H1 (cell line): ENCODE data around the gene PDE1A. TPM values are rescaled to one million over a fixed set of nuclear protein-coding genes. Genes with fewer than 3 reads are reported as not detected.

Source experiments
- CTCF ChIA-PET: fragments of 300-600 bp; sonication (Branson Sonifier 250); formaldehyde crosslinking; loops from one replicate; lab custom pipeline; 2021; ENCODE audit not compliant: partially characterized antibody; lab: Charles Lee
- POLR2A ChIA-PET: fragments of 300-600 bp; sonication (Branson Sonifier 250); formaldehyde crosslinking; loops from one replicate; lab custom pipeline; 2021; ENCODE audit warnings: inconsistent platforms; ENCODE audit not compliant: partially characterized antibody; lab: Charles Lee
- DNase-seq, 2 experiments: peaks; one replicate each; pipeline versions ENCODE4 v3.0.0 to v3.0.0-alpha.2; 2010 to 2022; ENCODE audit warnings: low spot score in 2 of 2, low read depth in 1 of 2, mixed read lengths in 1 of 2
- FAIRE-seq: peaks from 2 replicates; lab custom pipeline; 2011; peaks lifted over from hg19 to GRCh38; lab: Jason Lieb, UNC
- H2AFZ ChIP-seq: 2 replicates; pipeline ENCODE4 v1.8.1; 2012; ENCODE audit warnings: low read length, inconsistent platforms
- H2AK5ac ChIP-seq: 2 replicates; pipeline ENCODE4 v1.6.1; 2013; ENCODE audit warnings: low read depth, low read length
- H2BK120ac ChIP-seq: replicated peaks from 2 replicates; pipeline ENCODE3; 2013; ENCODE audit warnings: low read depth, low read length, inconsistent platforms
- H2BK12ac ChIP-seq: 2 replicates; pipeline ENCODE4 v1.6.1; 2013; ENCODE audit warnings: low read depth, low read length
- H2BK15ac ChIP-seq: 2 replicates; pipeline ENCODE4 v1.6.1; 2013; ENCODE audit warnings: low read length
- H2BK20ac ChIP-seq: 2 replicates; pipeline ENCODE4 v1.6.1; 2013; ENCODE audit warnings: low read length
- H2BK5ac ChIP-seq: 2 replicates; pipeline ENCODE4 v1.6.1; 2013; ENCODE audit warnings: low read depth, low read length
- H3K14ac ChIP-seq: 2 replicates; pipeline ENCODE4 v1.6.1; 2013; ENCODE audit warnings: inconsistent platforms; ENCODE audit not compliant: insufficient read length
- H3K18ac ChIP-seq: 2 replicates; pipeline ENCODE4 v1.6.1; 2013; ENCODE audit warnings: low read length; ENCODE audit errors: extremely low read depth
- H3K23ac ChIP-seq: 2 replicates; pipeline ENCODE4 v1.6.1; 2013; ENCODE audit warnings: inconsistent platforms; ENCODE audit not compliant: insufficient read length
- H3K23me2 ChIP-seq: 2 replicates; pipeline ENCODE4 v1.6.1; 2013; ENCODE audit warnings: low read depth, low read length
- H3K27ac ChIP-seq: 2 replicates; pipeline ENCODE4 v1.6.1; 2011; ENCODE audit warnings: low read depth, low read length, inconsistent platforms
- H3K27me3 ChIP-seq, 4 experiments: replicated peaks in 1 of 4; 1 replicate in 1 of 4; 2 replicates in 3 of 4; pipeline versions ENCODE4 v1.6.1 to v1.8.1; 2011 to 2013; ENCODE audit warnings: low read length in 3 of 4, mild to moderate bottlenecking in 3 of 4, inconsistent platforms in 2 of 4, mixed read lengths in 2 of 4, moderate library complexity in 1 of 4; ENCODE audit not compliant: control insufficient read depth in 3 of 4, insufficient read depth in 3 of 4; ENCODE audit errors: extremely low read depth in 1 of 4
- H3K36me3 ChIP-seq, 4 experiments: 2 replicates each; pipeline versions ENCODE4 v1.6.1 to v1.8.1; 2011 to 2013; ENCODE audit warnings: mild to moderate bottlenecking in 4 of 4, low read length in 3 of 4, moderate library complexity in 2 of 4, control low read depth in 1 of 4, inconsistent platforms in 1 of 4; ENCODE audit not compliant: insufficient read depth in 4 of 4, control insufficient read depth in 2 of 4
- H3K4ac ChIP-seq: replicated peaks from 2 replicates; pipeline ENCODE3; 2013; ENCODE audit warnings: low read length, low read depth, mixed read lengths, inconsistent platforms; ENCODE audit not compliant: insufficient read length
- H3K4me1 ChIP-seq, 4 experiments: replicated peaks in 1 of 4; 1 replicate in 1 of 4; 2 replicates in 3 of 4; pipeline versions ENCODE4 v1.6.1 to v1.8.1; 2011 to 2013; ENCODE audit warnings: low read length in 3 of 4, inconsistent platforms in 2 of 4, mixed read lengths in 1 of 4; ENCODE audit not compliant: insufficient read depth in 4 of 4, control insufficient read depth in 3 of 4
- H3K4me2 ChIP-seq, 2 experiments: 2 replicates each; pipeline versions ENCODE4 v1.6.1 to v1.8.1; 2011 to 2013; ENCODE audit warnings: low read depth in 2 of 2, low read length in 2 of 2, control low read depth in 1 of 2, inconsistent platforms in 1 of 2, mild to moderate bottlenecking in 1 of 2; ENCODE audit not compliant: insufficient read depth in 1 of 2
- H3K4me3 ChIP-seq, 4 experiments: fragments of 200-600, 300-600 bp in 1 of 4; sonication (generic), shearing (Covaris generic), sonication (Bioruptor Twin) in 1 of 4; 2 replicates each; pipeline versions ENCODE4 v1.5.1 to v1.8.1; 2011 to 2016; ENCODE audit warnings: low read length in 4 of 4, low read depth in 3 of 4, control low read depth in 2 of 4, inconsistent platforms in 2 of 4, mild to moderate bottlenecking in 2 of 4, mixed read lengths in 1 of 4, moderate library complexity in 1 of 4; ENCODE audit not compliant: insufficient read depth in 2 of 4; ENCODE audit errors: extremely low read depth in 1 of 4
- H3K56ac ChIP-seq: replicated peaks from 2 replicates; pipeline ENCODE3; 2013; ENCODE audit warnings: low read depth, mild to moderate bottlenecking, mixed read lengths, low read length, inconsistent platforms; ENCODE audit not compliant: insufficient read length
- H3K79me1 ChIP-seq: 2 replicates; pipeline ENCODE4 v1.6.1; 2013; ENCODE audit warnings: low read depth, low read length, control low read depth
- H3K79me2 ChIP-seq, 2 experiments: 2 replicates each; pipeline versions ENCODE4 v1.6.1 to v1.8.1; 2012 to 2013; ENCODE audit warnings: low read length in 2 of 2, mild to moderate bottlenecking in 2 of 2, inconsistent platforms in 1 of 2; ENCODE audit not compliant: insufficient read depth in 2 of 2, control insufficient read depth in 1 of 2
- H3K9ac ChIP-seq, 4 experiments: replicated peaks in 1 of 4; 1 replicate in 1 of 4; 2 replicates in 3 of 4; pipeline versions ENCODE4 v1.6.1 to v1.8.1; 2011 to 2013; ENCODE audit warnings: low read depth in 3 of 4, low read length in 3 of 4, control low read depth in 2 of 4, mild to moderate bottlenecking in 2 of 4, moderate library complexity in 2 of 4, inconsistent platforms in 1 of 4; ENCODE audit errors: extremely low read depth in 1 of 4
- H3K9me3 ChIP-seq, 2 experiments: 2 replicates each; pipeline versions ENCODE4 v1.6.1 to v1.8.1; 2012 to 2013; ENCODE audit warnings: mild to moderate bottlenecking in 2 of 2, moderate library complexity in 2 of 2, control low read depth in 1 of 2, inconsistent platforms in 1 of 2, low read depth in 1 of 2, low read length in 1 of 2, mixed read lengths in 1 of 2; ENCODE audit not compliant: insufficient read depth in 2 of 2
- H4K20me1 ChIP-seq, 2 experiments: replicated peaks in 1 of 2; 2 replicates each; pipeline versions ENCODE3 to v1.8.1; 2011 to 2013; ENCODE audit warnings: inconsistent platforms in 2 of 2, low read length in 2 of 2, mild to moderate bottlenecking in 1 of 2; ENCODE audit not compliant: insufficient read depth in 2 of 2, control insufficient read depth in 1 of 2
- H4K5ac ChIP-seq: 2 replicates; pipeline ENCODE4 v1.6.1; 2013; ENCODE audit warnings: low read length, low read depth, mixed read lengths, inconsistent platforms; ENCODE audit not compliant: insufficient read length
- H4K8ac ChIP-seq: 2 replicates; pipeline ENCODE4 v1.8.0; 2013; ENCODE audit warnings: mild to moderate bottlenecking, moderate library complexity, low read length, inconsistent platforms; ENCODE audit not compliant: insufficient read depth; ENCODE audit errors: extremely low read depth
- H4K91ac ChIP-seq: replicated peaks from 2 replicates; pipeline ENCODE3; 2013; ENCODE audit warnings: low read length, mixed read lengths, inconsistent platforms; ENCODE audit not compliant: insufficient read length
- BRCA1 ChIP-seq: IDR thresholded peaks from 2 replicates; pipeline ENCODE4 v1.6.1; 2012; ENCODE audit warnings: low read depth, low read length, improper control_type of control experiment
- CHD1 ChIP-seq: IDR thresholded peaks from 2 replicates; pipeline ENCODE4 v1.6.1; 2012; ENCODE audit warnings: low read depth, low read length, improper control_type of control experiment
- CREB1 ChIP-seq: IDR thresholded peaks from 2 replicates; pipeline ENCODE4 v1.6.1; 2012; ENCODE audit warnings: inconsistent platforms
- CTCF ChIP-seq, 3 experiments: IDR thresholded peaks; 1 replicate in 2 of 3; 2 replicates in 1 of 3; pipeline versions ENCODE4 v1.5.1 to v1.6.1; 2011; ENCODE audit warnings: low read length in 3 of 3, mild to moderate bottlenecking in 3 of 3, inconsistent platforms in 2 of 3, low read depth in 1 of 3, moderate library complexity in 1 of 3; ENCODE audit not compliant: insufficient read depth in 1 of 3; ENCODE audit errors: control extremely low read depth in 1 of 3
- NANOG ChIP-seq: IDR thresholded peaks from 2 replicates; pipeline ENCODE4 v1.6.1; 2011; ENCODE audit warnings: low read length, low read depth, mild to moderate bottlenecking, inconsistent platforms; ENCODE audit not compliant: insufficient read depth, poor library complexity, severe bottlenecking
- SIX5 ChIP-seq: IDR thresholded peaks from 2 replicates; pipeline ENCODE4 v1.6.1; 2011; ENCODE audit warnings: mild to moderate bottlenecking, low read depth, low read length
- SP2 ChIP-seq: IDR thresholded peaks from 2 replicates; pipeline ENCODE4 v1.6.1; 2012; ENCODE audit warnings: mild to moderate bottlenecking, low read length, inconsistent platforms
- TBP ChIP-seq: IDR thresholded peaks from 2 replicates; pipeline ENCODE4 v1.6.1; 2011; ENCODE audit warnings: low read depth, low read length, improper control_type of control experiment
- TCF12 ChIP-seq: IDR thresholded peaks from 2 replicates; pipeline ENCODE4 v1.6.1; 2011; ENCODE audit warnings: low read depth, mild to moderate bottlenecking, low read length
- ZNF274 ChIP-seq: IDR thresholded peaks from 2 replicates; pipeline ENCODE4 v1.7.0; 2012; ENCODE audit warnings: low read length, borderline replicate concordance; ENCODE audit errors: extremely low read depth
- WGBS, 2 experiments: shearing (Covaris generic) in 1 of 2; methylation state at CpG; one replicate each; pipeline versions ENCODE4 v1.1.6 to v1.1.7; 2013 to 2015; ENCODE audit warnings: low lambda C conversion rate in 2 of 2, mixed read lengths in 2 of 2, inconsistent platforms in 1 of 2, low coverage in 1 of 2, missing lambda C conversion rate in 1 of 2; ENCODE audit not compliant: insufficient replicate concordance in 2 of 2, insufficient coverage in 1 of 2, insufficient read length in 1 of 2; ENCODE audit errors: extremely low coverage in 1 of 2, missing lambda C conversion rate in 1 of 2; 5-methylcytosine and 5-hydroxymethylcytosine counted together
- polyA plus RNA-seq, 7 experiments: library from polyadenylated mRNA; depleted of rRNA in 3 of 7; stranded (reverse) in 5 of 7; unstranded in 2 of 7; fragments of >200 nt in 5 of 7; fragments of 200-250 nt in 2 of 7; gene quantifications; 1 replicate in 5 of 7; 2 replicates in 1 of 7; 4 replicates in 1 of 7; pipeline versions ENCODE4 v1.2.1 to v1.2.3, GENCODE V29; 2011 to 2013; ENCODE audit warnings: missing spikeins in 2 of 7, mixed read lengths in 2 of 7
- total RNA-seq: library from RNA; stranded (reverse); fragmentation: NEBNext Ultra II Directional; extraction: Animal tissue kit (Norgen Biotek cat#: 25700); gene quantifications from 2 replicates; pipeline ENCODE4 v1.2.1, GENCODE V29; 2021

The PDE1A gene
- total and polyA plus RNA-seq, 2 of the 8 experiments (the other 6 are each of a cell fraction or from before 2014, with no cell fraction given) = 0.34 TPM; not detected in 1

DNA sequence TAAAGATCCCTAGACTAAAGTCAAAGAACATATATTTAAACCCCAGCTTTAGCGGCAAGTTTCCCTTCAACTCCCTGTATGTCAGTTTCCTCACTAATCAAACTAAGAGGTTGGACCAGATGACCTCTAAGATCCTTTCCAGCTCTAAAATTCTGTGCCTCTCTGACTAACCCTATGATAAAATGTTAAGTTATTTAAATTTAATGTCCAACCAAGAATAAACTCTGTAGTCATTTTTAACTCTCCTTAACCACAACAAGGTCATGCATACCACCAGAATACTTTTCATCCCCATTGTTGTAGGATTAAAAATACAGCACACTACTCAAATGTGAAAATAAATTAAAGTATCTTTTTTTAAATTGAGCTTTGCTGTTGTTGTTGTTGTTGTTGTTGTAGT, 5.2 kb upstream of the PDE1A start:
- H4K91ac ChIP-seq = no peak overlapping the region
- no peak overlapping the region for H2BK120ac ChIP-seq
- no peak overlapping the region for H2AK5ac ChIP-seq
- no peaks in the 10 kb centered on the region for H3K23me2 ChIP-seq
- no peak overlapping the region for H2BK20ac ChIP-seq
- FAIRE-seq (no peak), DNase-seq (no peak)
- no peak overlapping the region for H2BK15ac ChIP-seq
- no peaks in the 10 kb centered on the region for H4K20me1 ChIP-seq
- no peak overlapping the region for H2BK12ac ChIP-seq
- no peak overlapping the region for H4K8ac ChIP-seq
- H3K4me1 ChIP-seq = no peaks in the 10 kb centered on the region
- no peak overlapping the region for H3K14ac ChIP-seq
- WGBS, 2 experiments = 90% methylated on average over 1 of the region's 1 CpG; no CpG with 5 or more reads in 1 of the 2 experiments
- no peaks in the 10 kb centered on the region for H3K36me3 ChIP-seq
- no peak overlapping the region for H3K23ac ChIP-seq
- no peak overlapping the region for H3K18ac ChIP-seq
- no peak overlapping the region for H4K5ac ChIP-seq
- H3K27ac ChIP-seq = no peak overlapping the region
- CTCF ChIA-PET = interaction anchor here (1.5 kb wide), 1 partner anchor 34 kb away, joined by 3 read pairs; no protein-coding TSS in a partner anchor
- H3K4me2 ChIP-seq = no peak overlapping the region
- H3K56ac ChIP-seq = no peak overlapping the region
- H3K9me3 ChIP-seq = no peaks in the 10 kb centered on the region
- H2AFZ ChIP-seq = no peak overlapping the region
- H3K4me3 ChIP-seq = no peak overlapping the region
- no peak overlapping the region for H3K4ac ChIP-seq
- no peak overlapping the region for H2BK5ac ChIP-seq
- no peaks in the 10 kb centered on the region for H3K79me1 ChIP-seq
- no peaks in the 10 kb centered on the region for H3K79me2 ChIP-seq
- no peak overlapping the region for H3K9ac ChIP-seq
- no peaks in the 10 kb centered on the region for H3K27me3 ChIP-seq
- POLR2A ChIA-PET = no interaction called here
- no peak for TF ChIP-seq CREB1
- TF ChIP-seq SP2 = no peak
- TF ChIP-seq TCF12 = no peak
- TF ChIP-seq TBP = no peak
- no peak for TF ChIP-seq ZNF274
- no peak for TF ChIP-seq SIX5
- TF ChIP-seq CTCF (IDR thresholded peaks at IDR 0.05; ENCODE audit: control extremely low read depth in 1 of 3, insufficient read depth in 1 of 3, low read depth in 1 of 3, low read length in 3 of 3) = no peak
- no peak for TF ChIP-seq NANOG
- no peak for TF ChIP-seq CHD1
- no peak for TF ChIP-seq BRCA1
